Esophagus muscularis mucosa (tissue), 4 donors: ENCODE measurements around the gene AKAP6. TPM values are rescaled to one million over a fixed set of nuclear protein-coding genes. Genes with fewer than 3 reads are reported as not detected.

Source experiments
- DNase-seq: peaks from one replicate; pipeline ENCODE4 v3.0.0-alpha.2; 2017; ENCODE audit errors: extremely low spot score
- H3K27ac ChIP-seq, 4 donors: fragments of 200-600 bp; sonication (generic); replicated peaks in 1 of 4; 1 replicate in 3 of 4; 2 replicates in 1 of 4; pipeline ENCODE4 v1.5.1; 2016 to 2019; ENCODE audit warnings: mild to moderate bottlenecking in 1 of 4
- H3K27me3 ChIP-seq, 4 donors: fragments of 200-600 bp; sonication (generic); one replicate each; pipeline versions ENCODE4 v1.5.1 to v1.6.0; 2016 to 2019
- H3K36me3 ChIP-seq, 4 donors: fragments of 200-600 bp; sonication (generic); one replicate each; pipeline ENCODE4 v1.5.1; 2016 to 2019
- H3K4me1 ChIP-seq, 4 donors: fragments of 200-600 bp; sonication (generic); one replicate each; pipeline ENCODE4 v1.5.1; 2016 to 2019
- H3K4me3 ChIP-seq, 4 donors: fragments of 200-600 bp; sonication (generic); 1 replicate in 2 of 4; 2 replicates in 2 of 4; pipeline ENCODE4 v1.5.1; 2016 to 2019; ENCODE audit warnings: mild to moderate bottlenecking in 4 of 4, moderate library complexity in 1 of 4
- H3K9me3 ChIP-seq, 4 donors: fragments of 200-600 bp; sonication (generic); 1 replicate in 3 of 4; 2 replicates in 1 of 4; pipeline ENCODE4 v1.5.1; 2016 to 2019
- EP300 ChIP-seq: sonication (generic); formaldehyde crosslinking; IDR thresholded peaks from one replicate; pipeline ENCODE4 v1.6.1; 2017; ENCODE audit warnings: antibody characterized with exemption
- POLR2A ChIP-seq: fragments of 450-650 bp; IDR thresholded peaks from one replicate; pipeline ENCODE4 v1.6.1; 2017; ENCODE audit warnings: antibody characterized with exemption, moderate library complexity, mild to moderate bottlenecking, low read depth
- POLR2AphosphoS5 ChIP-seq, 2 donors: sonication (generic); formaldehyde crosslinking; IDR thresholded peaks; one replicate each; pipeline ENCODE4 v1.6.1; 2017; ENCODE audit warnings: antibody characterized with exemption in 2 of 2
- WGBS: methylation state at CpG from one replicate; pipeline ENCODE4 v1.1.5; 2018; 5-methylcytosine and 5-hydroxymethylcytosine counted together
- intact Hi-C: fragments of 100-400 bp; cut with DNase I; formaldehyde crosslinking; loops from one replicate; pipeline ENCODE4 v1.15.1; 2023
- total RNA-seq, 4 donors: library from RNA; depleted of rRNA; stranded (reverse); fragments of >200 nt; gene quantifications; one replicate each; pipeline versions ENCODE4 v1.1.0 to v1.2.1, GENCODE V29; 2016
- TF ChIP-seq, protein P1 (sequence below), 3 experiments: fragments of 200-600 bp in 2 of 3; fragments of 450-650 bp in 1 of 3; sonication (generic) in 2 of 3; IDR thresholded peaks; one replicate each; pipeline ENCODE4 v1.5.1; 2017 to 2019; ENCODE audit warnings: antibody characterized with exemption in 3 of 3, mild to moderate bottlenecking in 2 of 3, moderate library complexity in 1 of 3

Gene AKAP6
- total RNA-seq, 4 donors from 2014 or later = 21.3 to 38.6 (median 31.5) TPM

DNA sequence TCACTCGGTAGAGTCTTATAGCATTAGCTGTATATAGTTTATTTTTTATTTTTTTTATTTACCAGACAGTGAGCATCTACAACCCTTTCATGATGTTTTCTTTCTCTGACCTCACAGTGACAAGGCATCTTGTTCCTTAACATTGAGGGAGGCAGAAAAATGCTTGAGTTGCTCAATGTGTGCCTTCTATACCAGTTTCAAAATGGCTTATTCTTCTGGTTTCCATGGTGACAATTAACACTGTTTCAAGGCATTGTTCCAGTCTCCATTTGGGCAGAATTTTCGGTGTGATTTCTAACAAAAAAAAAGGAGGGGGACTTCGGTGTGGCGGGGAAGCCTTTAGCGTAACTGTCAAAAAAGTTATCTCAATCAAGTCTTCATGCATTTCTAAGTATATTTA, 399.9 kb downstream of the AKAP6 start:
- H3K36me3 ChIP-seq = no peaks in the 10 kb centered on the region
- H3K9me3 ChIP-seq = no peaks in the 10 kb centered on the region
- peaks cover 11 to 18% (median 17%) of the 10 kb centered on the region in 4 donors for H3K4me1 ChIP-seq
- WGBS = 93% methylated on average over 5 of the region's 5 CpGs
- H3K27ac ChIP-seq = no peak overlapping the region
- no peak overlapping the region for H3K4me3 ChIP-seq
- intact Hi-C loops = no loop called here
- DNase-seq = no peak
- TF ChIP-seq, protein P1, sequence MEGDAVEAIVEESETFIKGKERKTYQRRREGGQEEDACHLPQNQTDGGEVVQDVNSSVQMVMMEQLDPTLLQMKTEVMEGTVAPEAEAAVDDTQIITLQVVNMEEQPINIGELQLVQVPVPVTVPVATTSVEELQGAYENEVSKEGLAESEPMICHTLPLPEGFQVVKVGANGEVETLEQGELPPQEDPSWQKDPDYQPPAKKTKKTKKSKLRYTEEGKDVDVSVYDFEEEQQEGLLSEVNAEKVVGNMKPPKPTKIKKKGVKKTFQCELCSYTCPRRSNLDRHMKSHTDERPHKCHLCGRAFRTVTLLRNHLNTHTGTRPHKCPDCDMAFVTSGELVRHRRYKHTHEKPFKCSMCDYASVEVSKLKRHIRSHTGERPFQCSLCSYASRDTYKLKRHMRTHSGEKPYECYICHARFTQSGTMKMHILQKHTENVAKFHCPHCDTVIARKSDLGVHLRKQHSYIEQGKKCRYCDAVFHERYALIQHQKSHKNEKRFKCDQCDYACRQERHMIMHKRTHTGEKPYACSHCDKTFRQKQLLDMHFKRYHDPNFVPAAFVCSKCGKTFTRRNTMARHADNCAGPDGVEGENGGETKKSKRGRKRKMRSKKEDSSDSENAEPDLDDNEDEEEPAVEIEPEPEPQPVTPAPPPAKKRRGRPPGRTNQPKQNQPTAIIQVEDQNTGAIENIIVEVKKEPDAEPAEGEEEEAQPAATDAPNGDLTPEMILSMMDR (IDR thresholded peaks at IDR 0.05) = no peak
- no peak for TF ChIP-seq EP300
- TF ChIP-seq POLR2A = no peak
- no peak for TF ChIP-seq POLR2AphosphoS5 (IDR thresholded peaks at IDR 0.05)
- no peaks in the 10 kb centered on the region for H3K27me3 ChIP-seq

DNA sequence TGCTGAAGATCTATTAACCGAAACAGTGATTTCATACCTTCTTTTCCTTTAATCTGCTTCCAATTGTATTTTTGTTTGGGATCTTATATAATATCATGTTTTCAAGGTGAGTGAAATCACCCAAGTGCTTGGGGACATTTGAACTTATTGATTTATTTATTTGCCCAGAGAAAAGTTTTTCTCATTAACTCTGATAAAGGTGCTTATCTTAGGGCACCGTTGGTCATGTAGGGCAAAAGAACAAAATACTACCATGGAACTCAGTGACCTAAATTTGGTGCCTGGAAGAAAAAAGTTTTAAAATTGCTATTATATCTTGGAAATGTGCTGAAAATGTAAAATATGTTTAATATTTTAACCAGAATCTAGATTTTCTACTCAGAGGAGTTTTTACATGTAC, 402.2 kb downstream of the AKAP6 start:
- no peak for DNase-seq
- Histone ChIP-seq H3K36me3 (no peaks in the 10 kb centered on the region), H3K27ac (no peak overlapping the region), H3K4me1 (no peaks in the 10 kb centered on the region), H3K4me3 (no peak overlapping the region), H3K27me3 (no peaks in the 10 kb centered on the region), H3K9me3 (no peaks in the 10 kb centered on the region)
- intact Hi-C loops = no loop called here
- 96% methylated on average over 2 of the region's 2 CpGs for WGBS
- TF ChIP-seq POLR2AphosphoS5 (IDR thresholded peaks at IDR 0.05) (no peak), EP300 (no peak), POLR2A (no peak)
- TF ChIP-seq, protein P1 (IDR thresholded peaks at IDR 0.05) = no peak

- Histone ChIP-seq H3K36me3 (no peaks in the 10 kb centered on the region), H3K4me1 (no peaks in the 10 kb centered on the region), H3K27ac (no peak overlapping the region), H3K4me3 (no peak overlapping the region), H3K9me3 (no peaks in the 10 kb centered on the region), H3K27me3 (no peaks in the 10 kb centered on the region)
- intact Hi-C loops = no loop called here
- DNase-seq = no peak
- TF ChIP-seq POLR2A (no peak), POLR2AphosphoS5 (IDR thresholded peaks at IDR 0.05) (no peak), EP300 (no peak)
- TF ChIP-seq, protein P1 (IDR thresholded peaks at IDR 0.05) = no peak
- 89% methylated on average over 1 of the region's 1 CpG for WGBS
Observed at GRCh38 chr14:32733015-32733414, 403.9 kb downstream of the AKAP6 start.

GRCh38 chr14:32734261-32734660, 405.2 kb downstream of the AKAP6 start:
- no peaks in the 10 kb centered on the region for H3K27me3 ChIP-seq
- H3K9me3 ChIP-seq = no peaks in the 10 kb centered on the region
- WGBS = 88% methylated on average over 3 of the region's 3 CpGs
- intact Hi-C loops = no loop called here
- no peaks in the 10 kb centered on the region for H3K36me3 ChIP-seq
- H3K4me3 ChIP-seq = no peak overlapping the region
- no peaks in the 10 kb centered on the region for H3K4me1 ChIP-seq
- no peak overlapping the region for H3K27ac ChIP-seq
- DNase-seq = no peak
- TF ChIP-seq POLR2AphosphoS5 (IDR thresholded peaks at IDR 0.05) (no peak), EP300 (no peak), POLR2A (no peak)
- TF ChIP-seq, protein P1 (IDR thresholded peaks at IDR 0.05) = no peak

GRCh38 chr14:32737621-32738020, 408.5 kb downstream of the AKAP6 start:
- no peak overlapping the region for H3K4me3 ChIP-seq
- no peaks in the 10 kb centered on the region for H3K36me3 ChIP-seq
- no peaks in the 10 kb centered on the region for H3K27me3 ChIP-seq
- H3K9me3 ChIP-seq = no peaks in the 10 kb centered on the region
- DNase-seq = no peak
- WGBS = 95% methylated on average over 3 of the region's 3 CpGs
- H3K4me1 ChIP-seq = no peaks in the 10 kb centered on the region
- H3K27ac ChIP-seq = no peak overlapping the region
- intact Hi-C loops = no loop called here
- TF ChIP-seq EP300 (no peak), POLR2A (no peak), POLR2AphosphoS5 (IDR thresholded peaks at IDR 0.05) (no peak)
- TF ChIP-seq, protein P1 (IDR thresholded peaks at IDR 0.05) = no peak
